ENCODE measurements around the gene PCDHA11. TPM values are rescaled to one million over a fixed set of nuclear protein-coding genes. Genes with fewer than 3 reads are reported as not detected.

PCDHA11 gene
- total RNA-seq, 3 donors from 2014 or later (not counting 1 experiment from before 2014, with no cell fraction given): not detected

GRCh38 chr5:140883927-140884697, 15.4 kb downstream of the PCDHA11 start:
- H3K4me1 ChIP-seq (ENCODE audit: control insufficient read depth, insufficient read depth, low read length): no peaks in the 10 kb centered on the region
- H3K27me3 Mint-ChIP-seq (ENCODE audit: low read depth in 2 of 2): peaks cover 6% of the 10 kb centered on the region in 2 donors
- 46% methylated on average over 79 of the region's 79 CpGs for WGBS (ENCODE audit: insufficient coverage)
- H3K36me3 ChIP-seq (ENCODE audit: control insufficient read depth, insufficient read depth, low read length): no peaks in the 10 kb centered on the region
- no peak overlapping the region for H3K27ac ChIP-seq (ENCODE audit: low read length)
- no peaks in the 10 kb centered on the region for H3K36me3 Mint-ChIP-seq
- TF ChIP-seq CTCF (IDR thresholded peaks at IDR 0.05): no peak
- peaks cover 5% of the 10 kb centered on the region for H3K27me3 ChIP-seq (ENCODE audit: control insufficient read depth, insufficient read depth, low read length)
- intact Hi-C loops (cut with micrococcal nuclease): no loop called here
- peaks cover 14% of the 10 kb centered on the region for H3K9me3 ChIP-seq (ENCODE audit: control insufficient read depth, insufficient read depth, low read length)
- no peak overlapping the region for H3K4me3 ChIP-seq (ENCODE audit: low read length)
- ATAC-seq (no peak), DNase-seq (no peak)
- no peak overlapping the region for H3K4me3 Mint-ChIP-seq
- H3K9me3 Mint-ChIP-seq: peaks cover 9 to 17% of the 10 kb centered on the region in 2 donors
- no peak overlapping the region for H3K27ac Mint-ChIP-seq
- H3K4me1 Mint-ChIP-seq: no peaks in the 10 kb centered on the region

GRCh38 chr5:140916325-140916724, 47.6 kb downstream of the PCDHA11 start:
- peaks cover 17% of the 10 kb centered on the region for H3K36me3 Mint-ChIP-seq
- no peak overlapping the region for H3K4me3 Mint-ChIP-seq
- H3K27ac Mint-ChIP-seq: no peak overlapping the region
- TF ChIP-seq CTCF (IDR thresholded peaks at IDR 0.05): no peak
- H3K27me3 ChIP-seq (ENCODE audit: control insufficient read depth, insufficient read depth, low read length): no peaks in the 10 kb centered on the region
- H3K4me1 ChIP-seq (ENCODE audit: control insufficient read depth, insufficient read depth, low read length): no peaks in the 10 kb centered on the region
- no peak for DNase-seq
- H3K36me3 ChIP-seq (ENCODE audit: control insufficient read depth, insufficient read depth, low read length): no peaks in the 10 kb centered on the region
- no peak overlapping the region for H3K27ac ChIP-seq (ENCODE audit: low read length)
- H3K9me3 Mint-ChIP-seq: peaks cover 12 to 19% of the 10 kb centered on the region in 2 donors
- H3K27me3 Mint-ChIP-seq (ENCODE audit: low read depth in 2 of 2): no peaks in the 10 kb centered on the region
- no peaks in the 10 kb centered on the region for H3K4me1 Mint-ChIP-seq
- no peak overlapping the region for H3K4me3 ChIP-seq (ENCODE audit: low read length)
- intact Hi-C loops (cut with micrococcal nuclease): no loop called here
- H3K9me3 ChIP-seq (ENCODE audit: control insufficient read depth, insufficient read depth, low read length): no peaks in the 10 kb centered on the region
- no peak for ATAC-seq
- no CpG with 5 or more reads among the region's 1 CpG for WGBS (ENCODE audit: insufficient coverage)

Other genes with a start within 250 kb of the PCDHA11 start
- 10 to 100 TPM in 1 of 3 donors, 1 to 10 TPM in 2; 1.4 to 15.9 (median 7.0) TPM for gene CD14, start 235.8 kb upstream of the PCDHA11 start, total RNA-seq
- 10 to 100 TPM; 17.9 to 19.5 (median 18.8) TPM for gene TMCO6, start 229.5 kb upstream of the PCDHA11 start, total RNA-seq
- gene NDUFA2, start 221.3 kb upstream of the PCDHA11 start, total RNA-seq: 10 to 100 TPM; 41.0 to 48.3 (median 42.8) TPM
- gene IK, start 221.1 kb upstream of the PCDHA11 start, total RNA-seq: 100 to 1,000 TPM; 144 to 204 (median 148) TPM
- gene WDR55, start 204.1 kb upstream of the PCDHA11 start, total RNA-seq: 10 to 100 TPM; 42.3 to 45.1 (median 43.3) TPM
- gene DND1, start 195.4 kb upstream of the PCDHA11 start, total RNA-seq: 1 to 10 TPM in 2 of 3 donors, under 1 TPM in 1; 0.90 to 1.1 (median 1.1) TPM
- gene HARS1, start 177.6 kb upstream of the PCDHA11 start, total RNA-seq: 10 to 100 TPM; 62.4 to 73.8 (median 68.3) TPM
- gene HARS2, start 177.5 kb upstream of the PCDHA11 start, total RNA-seq: 10 to 100 TPM; 42.5 to 48.4 (median 45.6) TPM
- 10 to 100 TPM; 47.0 to 50.4 (median 49.5) TPM for gene ZMAT2, start 168.5 kb upstream of the PCDHA11 start, total RNA-seq
- not detected for gene PCDHA1, start 82.8 kb upstream of the PCDHA11 start, total RNA-seq
- gene PCDHA2, start 74.1 kb upstream of the PCDHA11 start, total RNA-seq: not detected
- gene PCDHA3, start 67.9 kb upstream of the PCDHA11 start, total RNA-seq: not detected
- gene PCDHA4, start 61.9 kb upstream of the PCDHA11 start, total RNA-seq: not detected
- not detected for gene PCDHA5, start 47.3 kb upstream of the PCDHA11 start, total RNA-seq
- gene PCDHA6, start 41.0 kb upstream of the PCDHA11 start, total RNA-seq: not detected
- not detected for gene PCDHA7, start 34.7 kb upstream of the PCDHA11 start, total RNA-seq
- gene PCDHA8, start 27.8 kb upstream of the PCDHA11 start, total RNA-seq: not detected
- not detected for gene PCDHA9, start 20.6 kb upstream of the PCDHA11 start, total RNA-seq
- gene PCDHA10, start 13.1 kb upstream of the PCDHA11 start, total RNA-seq: not detected
- not detected for gene PCDHA12, start 6.4 kb downstream of the PCDHA11 start, total RNA-seq
- not detected for gene PCDHA13, start 13.2 kb downstream of the PCDHA11 start, total RNA-seq
- gene PCDHAC1, start 57.3 kb downstream of the PCDHA11 start, total RNA-seq: not detected
- gene PCDHAC2, start 97.5 kb downstream of the PCDHA11 start, total RNA-seq: not detected
- gene PCDHB1, start 182.4 kb downstream of the PCDHA11 start, total RNA-seq: not detected
- gene PCDHB2, start 225.7 kb downstream of the PCDHA11 start, total RNA-seq: not detected
- gene PCDHB3, start 231.5 kb downstream of the PCDHA11 start, total RNA-seq: not detected

Measured in natural killer cell (primary cell).